SU-DHL-6 (cell line): Measurements from ENCODE around the gene RASSF5.

ENCODE experiments used
- H2AFZ ChIP-seq: fragments of 200-600 bp; sonication (generic); 2 replicates; pipeline ENCODE4 v1.6.1; 2014; ENCODE audit warnings: low read depth, mild to moderate bottlenecking, moderate library complexity, mixed read lengths, antibody characterized with exemption, low read length; ENCODE audit not compliant: severe bottlenecking
- H3F3A ChIP-seq: fragments of 200-600 bp; shearing (Covaris generic); 2 replicates; pipeline ENCODE4 v1.6.0; 2016; ENCODE audit warnings: antibody characterized with exemption, mild to moderate bottlenecking; ENCODE audit not compliant: insufficient read depth
- H3K27ac ChIP-seq: fragments of 200-600 bp; sonication (generic); 2 replicates; pipeline ENCODE4 v1.5.1; 2016; ENCODE audit warnings: low read depth, mild to moderate bottlenecking, low read length, moderate library complexity, mixed read lengths
- H3K27me3 ChIP-seq: fragments of 200-600 bp; sonication (generic), shearing (Covaris generic); 2 replicates; pipeline ENCODE4 v1.6.0; 2014; ENCODE audit warnings: mild to moderate bottlenecking, low read length
- H3K36me3 ChIP-seq: fragments of 200-600 bp; sonication (generic); 2 replicates; pipeline ENCODE4 v1.6.1; 2014; ENCODE audit warnings: mild to moderate bottlenecking, low read length, mixed read lengths
- H3K4me2 ChIP-seq: fragments of 300-600, 200-600 bp; shearing (Covaris generic), sonication (generic); 2 replicates; pipeline ENCODE4 v1.6.0; 2014; ENCODE audit warnings: low read length, low read depth, mild to moderate bottlenecking; ENCODE audit not compliant: poor library complexity, severe bottlenecking
- H3K4me3 ChIP-seq: fragments of 200-600 bp; sonication (generic); 2 replicates; pipeline ENCODE4 v1.5.1; 2014; ENCODE audit warnings: antibody characterized with exemption, low read length, mild to moderate bottlenecking, mixed read lengths; ENCODE audit not compliant: insufficient read depth, poor library complexity, severe bottlenecking
- H3K79me2 ChIP-seq: fragments of 200-600 bp; sonication (generic); 2 replicates; pipeline ENCODE4 v1.6.1; 2014; ENCODE audit warnings: mild to moderate bottlenecking, low read length, moderate library complexity; ENCODE audit not compliant: insufficient read depth
- H3K9ac ChIP-seq: fragments of 200-600 bp; sonication (generic); 2 replicates; pipeline ENCODE4 v1.7.0; 2014; ENCODE audit warnings: mild to moderate bottlenecking, low read length
- H3K9me2 ChIP-seq: fragments of 200-600 bp; sonication (generic); replicated peaks from 2 replicates; pipeline ENCODE4 v1.6.1; 2014; ENCODE audit warnings: low read length; ENCODE audit not compliant: insufficient read depth
- H3K9me3 ChIP-seq: fragments of 200-600 bp; sonication (generic); 2 replicates; pipeline ENCODE4 v1.6.1; 2014; ENCODE audit warnings: low read length, mixed read lengths; ENCODE audit not compliant: insufficient read depth
- H4K20me1 ChIP-seq: fragments of 200-600 bp; sonication (generic); 2 replicates; pipeline ENCODE4 v1.6.1; 2014; ENCODE audit warnings: low read depth, mild to moderate bottlenecking, antibody characterized with exemption, low read length, moderate library complexity, mixed read lengths
- CTCF ChIP-seq: fragments of 200-600 bp; sonication (generic); IDR thresholded peaks from one replicate; pipeline ENCODE4 v1.5.1; 2017; ENCODE audit warnings: antibody characterized with exemption, mild to moderate bottlenecking, low read length, moderate library complexity; ENCODE audit not compliant: insufficient read depth, poor library complexity, severe bottlenecking
- EZH2phosphoT487 ChIP-seq: fragments of 200-600 bp; sonication (generic), shearing (Covaris generic); conservative IDR thresholded peaks from 2 replicates; pipeline ENCODE4 v1.6.1; 2018; ENCODE audit warnings: mild to moderate bottlenecking, antibody characterized with exemption, low read length, moderate library complexity, mixed read lengths

Gene RASSF5

GRCh38 chr1:206593351-206593925 is 86.1 kb downstream of the RASSF5 start:
- no peaks in the 10 kb centered on the region for H3K9me2 ChIP-seq
- H3K4me3 ChIP-seq = no peak overlapping the region
- TF ChIP-seq EZH2phosphoT487 (no peak), CTCF (no peak)
- H3K36me3 ChIP-seq = peaks cover 10% of the 10 kb centered on the region; the same call in 1 of the 2 replicates
- H2AFZ ChIP-seq = no peak overlapping the region
- no peaks in the 10 kb centered on the region for H4K20me1 ChIP-seq
- no peaks in the 10 kb centered on the region for H3F3A ChIP-seq
- H3K79me2 ChIP-seq = no peaks in the 10 kb centered on the region
- no peaks in the 10 kb centered on the region for H3K27me3 ChIP-seq
- no peak overlapping the region for H3K4me2 ChIP-seq
- no peak overlapping the region for H3K27ac ChIP-seq
- no peak overlapping the region for H3K9ac ChIP-seq
- no peaks in the 10 kb centered on the region for H3K9me3 ChIP-seq

- H3F3A ChIP-seq = no peaks in the 10 kb centered on the region
- no peaks in the 10 kb centered on the region for H3K79me2 ChIP-seq
- no peak overlapping the region for H3K9ac ChIP-seq
- no peaks in the 10 kb centered on the region for H3K27me3 ChIP-seq
- H3K27ac ChIP-seq = no peak overlapping the region
- TF ChIP-seq CTCF = no peak
- no peak for TF ChIP-seq EZH2phosphoT487
- no peaks in the 10 kb centered on the region for H3K9me3 ChIP-seq
- peaks cover 8% of the 10 kb centered on the region; the same call in 1 of the 2 replicates for H3K36me3 ChIP-seq
- no peak overlapping the region for H2AFZ ChIP-seq
- no peaks in the 10 kb centered on the region for H3K9me2 ChIP-seq
- no peaks in the 10 kb centered on the region for H4K20me1 ChIP-seq
- H3K4me3 ChIP-seq = no peak overlapping the region
- H3K4me2 ChIP-seq = no peak overlapping the region
These were observed 88.4 kb downstream of the RASSF5 start for GRCh38 chr1:206595581-206596318.

GRCh38 chr1:206596319-206596666 is 89.0 kb downstream of the RASSF5 start:
- Histone ChIP-seq H3K36me3 (peaks cover 8% of the 10 kb centered on the region; the same call in 1 of the 2 replicates), H4K20me1 (no peaks in the 10 kb centered on the region)

More at GRCh38 chr1:206596319-206596666, 89.0 kb downstream of the RASSF5 start:
- no peak for TF ChIP-seq CTCF
- TF ChIP-seq EZH2phosphoT487 = no peak
- no peaks in the 10 kb centered on the region for H3K27me3 ChIP-seq
- no peaks in the 10 kb centered on the region for H3F3A ChIP-seq
- no peaks in the 10 kb centered on the region for H3K9me3 ChIP-seq
- H3K9ac ChIP-seq = no peak overlapping the region
- H3K79me2 ChIP-seq = no peaks in the 10 kb centered on the region
- no peak overlapping the region for H3K4me2 ChIP-seq
- H3K9me2 ChIP-seq = no peaks in the 10 kb centered on the region
- H3K27ac ChIP-seq = no peak overlapping the region
- no peak overlapping the region for H2AFZ ChIP-seq
- H3K4me3 ChIP-seq = no peak overlapping the region
